ENCODE results near the gene ICAM2.

GRCh38 chr17:63996430-63997182 lies 23.8 kb downstream of the ICAM2 start:
- TF ChIP-seq POLR2A (IDR thresholded peaks at IDR 0.05), result no peak
- no peak for TF ChIP-seq CTCF (IDR thresholded peaks at IDR 0.05)

Data from thyroid gland (tissue), 4 donors.